Gastrocnemius medialis (tissue), 4 donors: ENCODE results near the gene PTPRN2. TPM values are rescaled to one million over a fixed set of nuclear protein-coding genes. Genes with fewer than 3 reads are reported as not detected.

ENCODE experiments used
- ATAC-seq, 2 donors: fragments of 150-250 bp; one replicate each; pipeline ENCODE4 v1.9.1; 2016
- DNase-seq, 2 donors: peaks; one replicate each; pipeline ENCODE4 v3.0.0-alpha.2; 2019
- H3K27ac ChIP-seq, 4 donors: fragments of 200-600 bp; sonication (generic); 1 replicate in 1 of 4; 2 replicates in 3 of 4; pipeline ENCODE4 v1.5.1; 2016 to 2018; ENCODE audit warnings: mild to moderate bottlenecking in 2 of 4, moderate library complexity in 1 of 4
- H3K27me3 ChIP-seq, 3 donors: fragments of 200-600 bp; sonication (generic) in 2 of 3; 1 replicate in 1 of 3; 2 replicates in 2 of 3; pipeline versions ENCODE4 v1.5.1 to v1.6.0; 2016 to 2019; ENCODE audit warnings: mild to moderate bottlenecking in 1 of 3, moderate library complexity in 1 of 3
- H3K36me3 ChIP-seq, 2 donors: fragments of 200-600 bp; sonication (generic) in 1 of 2; one replicate each; pipeline ENCODE4 v1.5.1; 2017 to 2018
- H3K4me1 ChIP-seq, 2 donors: fragments of 200-600 bp; sonication (generic) in 1 of 2; one replicate each; pipeline ENCODE4 v1.5.1; 2016 to 2017; ENCODE audit warnings: mild to moderate bottlenecking in 2 of 2
- H3K4me3 ChIP-seq, 4 donors: fragments of 200-600 bp; sonication (generic) in 3 of 4; 1 replicate in 1 of 4; 2 replicates in 3 of 4; pipeline ENCODE4 v1.5.1; 2016 to 2019; ENCODE audit warnings: mild to moderate bottlenecking in 2 of 4
- H3K9me3 ChIP-seq, 3 donors: fragments of 200-600 bp; sonication (generic) in 2 of 3; 1 replicate in 1 of 3; 2 replicates in 2 of 3; pipeline ENCODE4 v1.5.1; 2016 to 2019
- CTCF ChIP-seq, 5 experiments: fragments of 450-650 bp in 3 of 5; fragments of 200-600 bp in 2 of 5; sonication (generic) in 2 of 5; IDR thresholded peaks in 4 of 5; conservative IDR thresholded peaks in 1 of 5; 1 replicate in 4 of 5; 2 replicates in 1 of 5; pipeline ENCODE4 v1.5.1; 2016 to 2019; ENCODE audit warnings: antibody characterized with exemption in 5 of 5, mild to moderate bottlenecking in 3 of 5, moderate library complexity in 3 of 5
- POLR2A ChIP-seq, 2 donors: fragments of 450-650 bp; IDR thresholded peaks; one replicate each; pipeline ENCODE4 v1.6.1; 2017; ENCODE audit warnings: antibody characterized with exemption in 2 of 2, mild to moderate bottlenecking in 2 of 2, moderate library complexity in 2 of 2
- in situ Hi-C, 4 donors: fragments of 200-750 bp; cut with MboI; loops; one replicate each; pipeline versions ENCODE4 v1.15.0 to v1.8.0; 2017; ENCODE audit warnings: low sequenced_read_pairs in 4 of 4
- intact Hi-C: fragments of 100-400 bp; cut with DNase I; formaldehyde crosslinking; loops from one replicate; pipeline ENCODE4 v1.15.1; 2023; ENCODE audit warnings: low total_unique reads
- total RNA-seq, 4 donors: library from RNA; depleted of rRNA; stranded (reverse); fragments of >200 nt; gene quantifications; one replicate each; pipeline versions ENCODE4 v1.1.0 to v1.2.3, GENCODE V29; 2016

PTPRN2 gene
- total RNA-seq, 4 donors from 2014 or later, result 0.66 to 0.85 (median 0.81) TPM

GRCh38 chr7:158121441-158122045 lies 466.1 kb downstream of the PTPRN2 start:
- no peak for DNase-seq
- in situ Hi-C loops (no loop called here), intact Hi-C loops (no loop called here)
- Histone ChIP-seq H3K9me3 (peaks cover 0 to 9% (median 0%) of the 10 kb centered on the region in 3 donors), H3K4me3 (no peak overlapping the region), H3K27ac (no peak overlapping the region), H3K27me3 (no peaks in the 10 kb centered on the region), H3K4me1 (no peaks in the 10 kb centered on the region), H3K36me3 (no peaks in the 10 kb centered on the region)
- TF ChIP-seq CTCF (IDR thresholded peaks at IDR 0.05 in 4 of 5, conservative IDR thresholded peaks at IDR 0.05 in 1 of 5) (no peak), POLR2A (IDR thresholded peaks at IDR 0.05) (no peak)
- no peak for ATAC-seq

- H3K4me1 ChIP-seq, result no peaks in the 10 kb centered on the region
- intact Hi-C loops, result no loop called here
- TF ChIP-seq POLR2A (IDR thresholded peaks at IDR 0.05) (no peak), CTCF (IDR thresholded peaks at IDR 0.05 in 4 of 5, conservative IDR thresholded peaks at IDR 0.05 in 1 of 5) (no peak)
- no peaks in the 10 kb centered on the region for H3K27me3 ChIP-seq
- no peak for DNase-seq
- no peak for ATAC-seq
- H3K36me3 ChIP-seq, result no peaks in the 10 kb centered on the region
- no peak overlapping the region for H3K4me3 ChIP-seq
- peaks cover 0 to 12% (median 0%) of the 10 kb centered on the region in 3 donors for H3K9me3 ChIP-seq
- H3K27ac ChIP-seq, result no peak overlapping the region
- in situ Hi-C loops, result no loop called here
Observed at GRCh38 chr7:158120716-158121115, 466.9 kb downstream of the PTPRN2 start.

- TF ChIP-seq POLR2A (IDR thresholded peaks at IDR 0.05) (no peak), CTCF (IDR thresholded peaks at IDR 0.05 in 4 of 5, conservative IDR thresholded peaks at IDR 0.05 in 1 of 5) (no peak)
- ATAC-seq (no peak), DNase-seq (no peak)
- intact Hi-C loops, result no loop called here
- Histone ChIP-seq H3K4me1 (no peaks in the 10 kb centered on the region), H3K27ac (no peak overlapping the region), H3K9me3 (peaks cover 0 to 12% (median 0%) of the 10 kb centered on the region in 3 donors), H3K36me3 (no peaks in the 10 kb centered on the region), H3K4me3 (no peak overlapping the region), H3K27me3 (no peaks in the 10 kb centered on the region)
- in situ Hi-C loops, result no loop called here
Observed at GRCh38 chr7:158120316-158120715, 467.3 kb downstream of the PTPRN2 start.

- H3K4me1 ChIP-seq, result no peaks in the 10 kb centered on the region
- no peak overlapping the region for H3K4me3 ChIP-seq
- H3K9me3 ChIP-seq, result peaks cover 0 to 12% (median 0%) of the 10 kb centered on the region in 3 donors
- no peak for DNase-seq
- no peak for ATAC-seq
- no peaks in the 10 kb centered on the region for H3K27me3 ChIP-seq
- no peak overlapping the region for H3K27ac ChIP-seq
- intact Hi-C loops (no loop called here), in situ Hi-C loops (no loop called here)
- H3K36me3 ChIP-seq, result no peaks in the 10 kb centered on the region
- TF ChIP-seq POLR2A (IDR thresholded peaks at IDR 0.05) (no peak), CTCF (IDR thresholded peaks at IDR 0.05 in 4 of 5, conservative IDR thresholded peaks at IDR 0.05 in 1 of 5) (no peak)
Observed at GRCh38 chr7:158117341-158118222, 470.0 kb downstream of the PTPRN2 start.
